Mammary epithelial cell (primary cell): ENCODE measurements around the gene NTM.

Source experiments
- CTCF ChIP-seq, 2 donors: IDR thresholded peaks in 1 of 2; conservative IDR thresholded peaks in 1 of 2; 2 replicates each; pipeline ENCODE4 v1.5.1; 2011 to 2012; ENCODE audit warnings: inconsistent platforms in 2 of 2, low read length in 2 of 2, mild to moderate bottlenecking in 2 of 2, control low read depth in 1 of 2, low read depth in 1 of 2; ENCODE audit not compliant: insufficient read depth in 1 of 2; ENCODE audit errors: extremely low read depth in 1 of 2
- EZH2 ChIP-seq: IDR thresholded peaks from 2 replicates; pipeline ENCODE4 v1.6.1; 2012; ENCODE audit warnings: low read length, inconsistent platforms, borderline replicate concordance

- TF ChIP-seq CTCF (conservative IDR thresholded peaks at IDR 0.05 in 1 of 2, IDR thresholded peaks at IDR 0.05 in 1 of 2; ENCODE audit: extremely low read depth in 1 of 2, insufficient read depth in 1 of 2, low read depth in 1 of 2, low read length in 2 of 2) (no peak), EZH2 (no peak)
Measured at GRCh38 chr11:131785801-131786200, 415.4 kb downstream of the NTM start.
